K562 (cell line): ENCODE data around the gene IGFL1. TPM values are rescaled to one million over a fixed set of nuclear protein-coding genes. Genes with fewer than 3 reads are reported as not detected.

ENCODE experiments used
- AFF4 ChIP-seq: sonication (generic); formaldehyde crosslinking; IDR thresholded peaks from 2 replicates; pipeline ENCODE4 v1.8.0; 2023; ENCODE audit warnings: mild to moderate bottlenecking, missing genetic modification reagents
- ARNT ChIP-seq, 2 experiments: fragments of 450-650 bp; IDR thresholded peaks; 2 replicates each; pipeline ENCODE4 v1.6.1; 2016; ENCODE audit warnings: mild to moderate bottlenecking in 1 of 2
- CBX2 ChIP-seq: fragments of 200-600 bp; sonication (generic); IDR thresholded peaks from one replicate; pipeline ENCODE4 v1.6.1; 2012; ENCODE audit warnings: mild to moderate bottlenecking, low read length, inconsistent platforms; ENCODE audit not compliant: insufficient read depth, poor library complexity, severe bottlenecking
- CTCF ChIP-seq, 3 experiments: IDR thresholded peaks in 2 of 3; conservative IDR thresholded peaks in 1 of 3; 2 replicates each; pipeline ENCODE4 v1.5.1; 2011 to 2012; ENCODE audit warnings: low read length in 3 of 3, mild to moderate bottlenecking in 3 of 3, control low read depth in 2 of 3, improper control_type of control experiment in 1 of 3, inconsistent platforms in 1 of 3, low read depth in 1 of 3, mixed read lengths in 1 of 3, moderate library complexity in 1 of 3; ENCODE audit not compliant: insufficient read depth in 2 of 3
- DACH1 ChIP-seq: fragments of 450-650 bp; IDR thresholded peaks from 2 replicates; pipeline ENCODE4 v1.6.1; 2018; ENCODE audit not compliant: partially characterized antibody
- FUS ChIP-seq: fragments of 200-400 bp; formaldehyde crosslinking; optimal IDR thresholded peaks from 2 replicates; pipeline ENCODE3; 2017; ENCODE audit warnings: low read depth, low read length
- HDAC8 ChIP-seq: fragments of 450-650 bp; IDR thresholded peaks from 2 replicates; pipeline ENCODE4 v1.6.1; 2016; ENCODE audit warnings: mild to moderate bottlenecking, missing genetic modification characterization, moderate library complexity, missing compliant biosample characterization
- ID3 ChIP-seq, 2 experiments: fragments of 250-450 bp in 1 of 2; fragments of 450-650 bp in 1 of 2; sonication (Bioruptor Pico) in 1 of 2; IDR thresholded peaks; 2 replicates each; pipeline versions ENCODE4 v1.6.1 to v1.8.0; 2016 to 2021; ENCODE audit warnings: mild to moderate bottlenecking in 2 of 2, moderate library complexity in 2 of 2, missing compliant biosample characterization in 1 of 2, missing genetic modification characterization in 1 of 2
- LCOR ChIP-seq: sonication (generic); formaldehyde crosslinking; IDR thresholded peaks from 2 replicates; pipeline ENCODE4 v1.8.0; 2022; ENCODE audit warnings: mild to moderate bottlenecking, missing genetic modification reagents
- MBD1 ChIP-seq: fragments of 250-450 bp; sonication (Bioruptor Pico); IDR thresholded peaks from 2 replicates; pipeline ENCODE4 v1.8.0; 2022; ENCODE audit warnings: inconsistent platforms
- TSHZ1 ChIP-seq: fragments of 250-450 bp; sonication (Bioruptor Pico); IDR thresholded peaks from 2 replicates; pipeline ENCODE4 v1.4.0; 2020; ENCODE audit warnings: mild to moderate bottlenecking, moderate library complexity
- polyA plus RNA-seq, 8 experiments: library from polyadenylated mRNA; depleted of rRNA in 4 of 8; stranded (reverse) in 5 of 8; unstranded in 3 of 8; fragments of >200 nt; fragmentation: Nextera tagmentation in 2 of 8; fragmentation: Illumina TruSeq in 1 of 8; extraction: Ambion mirVana in 2 of 8; extraction: Trizol in 1 of 8; gene quantifications; 2 replicates each; pipeline versions ENCODE4 v1.2.1 to v1.2.3, GENCODE V29; 2011 to 2014; ENCODE audit warnings: inconsistent platforms in 1 of 8, missing spikeins in 1 of 8
- total RNA-seq, 7 experiments: library from RNA; depleted of rRNA in 6 of 7; stranded (reverse); fragments of >200 nt in 6 of 7; fragmentation: Illumina TruSeq in 2 of 7; extraction: Trizol in 2 of 7; gene quantifications; 2 replicates each; pipeline versions ENCODE4 v1.2.1 to v1.2.3, GENCODE V29; 2011 to 2021; ENCODE audit warnings: low replicate concordance in 1 of 7

Gene IGFL1
- total and polyA plus RNA-seq, 9 of the 15 experiments (the other 6 are each of a cell fraction or from before 2014, with no cell fraction given) = not detected

- TF ChIP-seq TSHZ1 (CRISPR knock-in tag) (0 out of 2 replicates have a peak, but pooled peaks have one; percentile 45), LCOR (CRISPR knock-in tag) (peak; percentile 61; the same call in 1 of the 2 replicates), CBX2 (no peak), MBD1 (no peak), HDAC8 (tag) (no peak), ID3 (CRISPR knock-in tag; IDR thresholded peaks at IDR 0.05) (no peak), ID3 (tag; IDR thresholded peaks at IDR 0.05) (peak; percentile 93), FUS (no peak), AFF4 (CRISPR knock-in tag) (peak; percentile 82; the same call in 1 of the 2 replicates), ARNT (IDR thresholded peaks at IDR 0.05) (peak in 1 of 2 experiments; percentile 96; a peak in 3 of 4 replicates), CTCF (IDR thresholded peaks at IDR 0.05 in 2 of 3, conservative IDR thresholded peaks at IDR 0.05 in 1 of 3; ENCODE audit: insufficient read depth in 2 of 3, low read depth in 1 of 3, low read length in 3 of 3) (no peak), DACH1 (no peak)
Measured at GRCh38 chr19:46202872-46203860, 26.4 kb upstream of the IGFL1 start (continued).
